Ovary (tissue), 9 donors: ENCODE results near the gene LRRC4. TPM values are rescaled to one million over a fixed set of nuclear protein-coding genes. Genes with fewer than 3 reads are reported as not detected.

Experiments
- DNase-seq, 5 donors: peaks; one replicate each; pipeline ENCODE4 v3.0.0-alpha.2; 2019 to 2020
- H3K27ac ChIP-seq, 2 donors: fragments of 200-600 bp; one replicate each; pipeline versions ENCODE4 v1.5.1 to v1.8.0; 2019 to 2022
- H3K27me3 ChIP-seq: fragments of 200-600 bp; one replicate; pipeline ENCODE4 v1.8.0; 2022
- H3K36me3 ChIP-seq: fragments of 200-600 bp; sonication (generic); one replicate; pipeline ENCODE4 v1.5.1; 2019
- H3K4me1 ChIP-seq: one replicate; pipeline ENCODE4 v1.8.1; 2013; ENCODE audit warnings: mild to moderate bottlenecking, moderate library complexity; ENCODE audit not compliant: insufficient read depth
- H3K4me3 ChIP-seq: fragments of 200-600 bp; sonication (generic); one replicate; pipeline ENCODE4 v1.5.1; 2017
- H3K9me3 ChIP-seq, 2 donors: fragments of 200-600 bp in 1 of 2; sonication (generic) in 1 of 2; one replicate each; pipeline versions ENCODE4 v1.5.1 to v1.8.1; 2013 to 2019; ENCODE audit warnings: mild to moderate bottlenecking in 1 of 2, moderate library complexity in 1 of 2
- CTCF ChIP-seq, 3 donors: fragments of 450-650 bp in 2 of 3; fragments of 200-600 bp in 1 of 3; IDR thresholded peaks; one replicate each; pipeline versions ENCODE4 v1.5.1 to v1.8.0; 2016 to 2022; ENCODE audit warnings: antibody characterized with exemption in 3 of 3, mild to moderate bottlenecking in 1 of 3
- EP300 ChIP-seq: sonication (generic); formaldehyde crosslinking; IDR thresholded peaks from one replicate; pipeline ENCODE4 v1.6.1; 2017; ENCODE audit warnings: antibody characterized with exemption
- POLR2A ChIP-seq: fragments of 450-650 bp; IDR thresholded peaks from one replicate; pipeline ENCODE4 v1.6.1; 2017; ENCODE audit warnings: antibody characterized with exemption, mild to moderate bottlenecking, moderate library complexity
- WGBS, 3 donors: extraction: QIAGEN DNeasy Blood & Tissue Kit in 1 of 3; methylation state at CpG; one replicate each; pipeline versions ENCODE4 v1.1.5 to v1.1.7; 2013 to 2017; 5-methylcytosine and 5-hydroxymethylcytosine counted together
- intact Hi-C, 4 donors: fragments of 100-400 bp; cut with DNase I; formaldehyde crosslinking; loops; one replicate each; pipeline versions ENCODE4 v1.11.0 to v1.15.1; 2022 to 2023
- polyA plus RNA-seq, 2 donors: library from polyadenylated mRNA; stranded (reverse); fragments of 200-250 nt in 1 of 2; fragments of 350-450 nt in 1 of 2; fragmentation: Illumina TruSeq in 1 of 2; extraction: RNeasy Lipid Tissue Mini Kit (QIAGEN cat#74804) in 1 of 2; gene quantifications; one replicate each; pipeline ENCODE4 v1.2.3, GENCODE V29; 2013 to 2014
- total RNA-seq, 7 donors: library from RNA; depleted of rRNA in 2 of 7; stranded (reverse); fragments of >200 nt in 2 of 7; fragmentation: NEBNext Ultra II Directional in 3 of 7; extraction: Animal tissue kit (Norgen Biotek cat#: 25700) in 3 of 7; gene quantifications; one replicate each; pipeline versions ENCODE4 v1.1.0 to v1.2.4, GENCODE V29; 2016 to 2023
- donor health status: DM: no; HTN: no; CAD: no; lungs with moderate emphysema.
- donor health status: DM: no; HTN: no; CAD: no.
- donor health status: Bipolar disorder and iron deficiency.
- donor health status: DM: yes; HTN: yes; CAD: no.
- donor health status: DM: no; HTN: no; CAD: no.
- donor health status: DM: yes; HTN: yes; CAD: no.

Gene LRRC4
- total and polyA plus RNA-seq, 9 donors: 0.72 to 16.7 (median 4.6) TPM

- no peak for TF ChIP-seq POLR2A
- TF ChIP-seq CTCF (IDR thresholded peaks at IDR 0.05): no peak
- WGBS, 3 donors: 89 to 93% (median 90%) methylated on average over 6 of the region's 6 CpGs
- Histone ChIP-seq H3K4me3 (no peak overlapping the region), H3K27me3 (no peaks in the 10 kb centered on the region), H3K27ac (no peak overlapping the region), H3K36me3 (no peaks in the 10 kb centered on the region), H3K4me1 (peaks cover 17% of the 10 kb centered on the region), H3K9me3 (no peaks in the 10 kb centered on the region)
- no peak for DNase-seq
- intact Hi-C loops: no loop called here
Measured at GRCh38 chr7:127993317-127993716, 37.9 kb downstream of the LRRC4 start.

DNA sequence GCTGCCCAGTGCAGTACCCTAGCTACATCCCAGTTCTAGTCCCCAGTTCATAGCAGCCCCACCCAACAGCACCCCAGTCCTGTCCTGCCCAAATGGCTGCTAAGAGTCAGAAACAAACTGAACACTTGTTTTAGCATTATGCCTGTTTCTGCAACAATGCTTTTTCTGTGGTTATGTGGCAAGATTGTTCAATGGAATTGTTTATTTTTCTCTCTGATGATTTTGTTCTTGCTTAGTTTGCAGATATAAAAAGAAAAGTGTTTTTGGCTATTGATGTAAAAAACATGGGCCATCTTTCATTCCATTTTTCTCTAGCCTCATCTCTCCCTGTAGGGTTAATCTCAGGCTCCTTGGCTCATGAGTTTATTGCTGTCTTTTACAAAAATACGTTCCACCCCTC lies 42.5 kb downstream of the LRRC4 start:
- no peak for TF ChIP-seq CTCF (IDR thresholded peaks at IDR 0.05)
- no peak for TF ChIP-seq POLR2A
- no peak for TF ChIP-seq EP300
- WGBS, 3 donors: 7 to 35% (median 14%) methylated on average over 1 of the region's 1 CpG

GRCh38 chr7:127986581-127987521 lies 44.4 kb downstream of the LRRC4 start:
- Histone ChIP-seq H3K27me3 (no peaks in the 10 kb centered on the region), H3K9me3 (no peaks in the 10 kb centered on the region), H3K4me3 (no peak overlapping the region), H3K4me1 (peaks cover 10% of the 10 kb centered on the region), H3K36me3 (no peaks in the 10 kb centered on the region), H3K27ac (peak overlapping the region in 1 of 2 donors; percentile 41)
- 14 to 26% (median 15%) methylated on average over 4 of the region's 4 CpGs for WGBS, 3 donors
- peak in 4 of 5 donors; percentile 21 to 58 (median 50) for DNase-seq
- TF ChIP-seq CTCF (IDR thresholded peaks at IDR 0.05) (no peak), POLR2A (no peak)
- intact Hi-C loops: no loop called here

More for the DNA sequence above, 42.5 kb downstream of the LRRC4 start:
- Histone ChIP-seq H3K27ac (no peak overlapping the region), H3K27me3 (no peaks in the 10 kb centered on the region), H3K9me3 (no peaks in the 10 kb centered on the region), H3K36me3 (no peaks in the 10 kb centered on the region), H3K4me1 (peaks cover 10% of the 10 kb centered on the region), H3K4me3 (no peak overlapping the region)
- intact Hi-C loops: no loop called here
- DNase-seq: no peak

GRCh38 chr7:127983804-127984332 lies 47.4 kb downstream of the LRRC4 start:
- peaks cover 6% of the 10 kb centered on the region for H3K4me1 ChIP-seq
- H3K9me3 ChIP-seq: no peaks in the 10 kb centered on the region
- no peak overlapping the region for H3K27ac ChIP-seq
- TF ChIP-seq EP300 (no peak), POLR2A (no peak), CTCF (IDR thresholded peaks at IDR 0.05) (no peak)
- WGBS, 3 donors: 72 to 79% (median 75%) methylated on average over 5 of the region's 5 CpGs
- no peak for DNase-seq
- no peaks in the 10 kb centered on the region for H3K27me3 ChIP-seq
- H3K4me3 ChIP-seq: no peak overlapping the region
- intact Hi-C loops: no loop called here
- no peaks in the 10 kb centered on the region for H3K36me3 ChIP-seq
